Measurements from ENCODE around the gene BCL2L12. TPM values are rescaled to one million over a fixed set of nuclear protein-coding genes. Genes with fewer than 3 reads are reported as not detected.

Gene BCL2L12
- total and polyA plus RNA-seq, 2 of the 13 experiments (the other 11 are each of a cell fraction or from before 2014, with no cell fraction given), result 26.8 to 40.8 TPM

- TF ChIP-seq ZSCAN12 (CRISPR knock-in tag; IDR thresholded peaks at IDR 0.05) (no peak), ZNF446 (CRISPR knock-in tag; IDR thresholded peaks at IDR 0.05) (0 out of 2 replicates have a peak, but pooled peaks have one; percentile 29), ZNF512 (CRISPR knock-in tag; IDR thresholded peaks at IDR 0.05) (no peak), WIZ (CRISPR knock-in tag; IDR thresholded peaks at IDR 0.05) (no peak), ZNF549 (CRISPR knock-in tag; IDR thresholded peaks at IDR 0.05) (no peak), ZNF33B (CRISPR knock-in tag; IDR thresholded peaks at IDR 0.05) (peak; percentile 62; the same call in 1 of the 2 replicates), ZNF569 (CRISPR knock-in tag; IDR thresholded peaks at IDR 0.05; ENCODE audit: borderline replicate concordance) (no peak; the same call in 1 of the 2 replicates), RAD21 (CRISPR knock-in tag; IDR thresholded peaks at IDR 0.05) (no peak), ZNF800 (CRISPR knock-in tag; IDR thresholded peaks at IDR 0.05) (no peak), SMARCC2 (IDR thresholded peaks at IDR 0.05) (no peak), RARA (CRISPR knock-in tag; IDR thresholded peaks at IDR 0.05) (peak; percentile 27; the same call in 1 of the 2 replicates), ZNF460 (CRISPR knock-in tag; IDR thresholded peaks at IDR 0.05; ENCODE audit: borderline replicate concordance) (no peak; the same call in 1 of the 2 replicates), DBP (CRISPR knock-in tag; IDR thresholded peaks at IDR 0.05; ENCODE audit: not compliant biosample characterization) (no peak), ATM (IDR thresholded peaks at IDR 0.05; ENCODE audit: borderline replicate concordance) (no peak), ZNF234 (CRISPR knock-in tag; conservative IDR thresholded peaks at IDR 0.05) (no peak), ZNF589 (CRISPR knock-in tag; conservative IDR thresholded peaks at IDR 0.05) (0 out of 2 replicates have a peak, but pooled peaks have one; percentile 30), ZNF747 (CRISPR knock-in tag; IDR thresholded peaks at IDR 0.05; ENCODE audit: borderline replicate concordance) (peak; percentile 75), SOX13 (IDR thresholded peaks at IDR 0.05) (peak; percentile 17; the same call in 1 of the 2 replicates), SOX13 (CRISPR knock-in tag; conservative IDR thresholded peaks at IDR 0.05 in 1 of 2, IDR thresholded peaks at IDR 0.05 in 1 of 2) (no peak)
- TF ChIP-seq, protein P1, sequence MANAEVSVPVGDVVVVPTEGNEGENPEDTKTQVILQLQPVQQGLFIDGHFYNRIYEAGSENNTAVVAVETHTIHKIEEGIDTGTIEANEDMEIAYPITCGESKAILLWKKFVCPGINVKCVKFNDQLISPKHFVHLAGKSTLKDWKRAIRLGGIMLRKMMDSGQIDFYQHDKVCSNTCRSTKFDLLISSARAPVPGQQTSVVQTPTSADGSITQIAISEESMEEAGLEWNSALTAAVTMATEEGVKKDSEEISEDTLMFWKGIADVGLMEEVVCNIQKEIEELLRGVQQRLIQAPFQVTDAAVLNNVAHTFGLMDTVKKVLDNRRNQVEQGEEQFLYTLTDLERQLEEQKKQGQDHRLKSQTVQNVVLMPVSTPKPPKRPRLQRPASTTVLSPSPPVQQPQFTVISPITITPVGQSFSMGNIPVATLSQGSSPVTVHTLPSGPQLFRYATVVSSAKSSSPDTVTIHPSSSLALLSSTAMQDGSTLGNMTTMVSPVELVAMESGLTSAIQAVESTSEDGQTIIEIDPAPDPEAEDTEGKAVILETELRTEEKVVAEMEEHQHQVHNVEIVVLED (CRISPR knock-in tag; IDR thresholded peaks at IDR 0.05; ENCODE audit: borderline replicate concordance), result peak; percentile 96
- TF ChIP-seq, protein P2, sequence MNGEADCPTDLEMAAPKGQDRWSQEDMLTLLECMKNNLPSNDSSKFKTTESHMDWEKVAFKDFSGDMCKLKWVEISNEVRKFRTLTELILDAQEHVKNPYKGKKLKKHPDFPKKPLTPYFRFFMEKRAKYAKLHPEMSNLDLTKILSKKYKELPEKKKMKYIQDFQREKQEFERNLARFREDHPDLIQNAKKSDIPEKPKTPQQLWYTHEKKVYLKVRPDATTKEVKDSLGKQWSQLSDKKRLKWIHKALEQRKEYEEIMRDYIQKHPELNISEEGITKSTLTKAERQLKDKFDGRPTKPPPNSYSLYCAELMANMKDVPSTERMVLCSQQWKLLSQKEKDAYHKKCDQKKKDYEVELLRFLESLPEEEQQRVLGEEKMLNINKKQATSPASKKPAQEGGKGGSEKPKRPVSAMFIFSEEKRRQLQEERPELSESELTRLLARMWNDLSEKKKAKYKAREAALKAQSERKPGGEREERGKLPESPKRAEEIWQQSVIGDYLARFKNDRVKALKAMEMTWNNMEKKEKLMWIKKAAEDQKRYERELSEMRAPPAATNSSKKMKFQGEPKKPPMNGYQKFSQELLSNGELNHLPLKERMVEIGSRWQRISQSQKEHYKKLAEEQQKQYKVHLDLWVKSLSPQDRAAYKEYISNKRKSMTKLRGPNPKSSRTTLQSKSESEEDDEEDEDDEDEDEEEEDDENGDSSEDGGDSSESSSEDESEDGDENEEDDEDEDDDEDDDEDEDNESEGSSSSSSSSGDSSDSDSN (CRISPR knock-in tag; IDR thresholded peaks at IDR 0.05), result peak; percentile 35
These were observed 23.8 kb upstream of the BCL2L12 start, which contains the start of gene SCAF1 (continued) for GRCh38 chr19:49641688-49642491.

Measured in HepG2 (cell line).